HepG2 (cell line): ENCODE data around the gene BAZ2A. TPM values are rescaled to one million over a fixed set of nuclear protein-coding genes. Genes with fewer than 3 reads are reported as not detected.

ENCODE experiments used
- ARNT ChIP-seq: fragments of 450-650 bp; IDR thresholded peaks from 2 replicates; pipeline ENCODE4 v1.6.1; 2017
- FOXP4 ChIP-seq: sonication (generic); formaldehyde crosslinking; IDR thresholded peaks from 2 replicates; pipeline ENCODE4 v1.4.0; 2020; ENCODE audit warnings: missing genetic modification reagents
- KLF16 ChIP-seq, 2 experiments: sonication (generic) in 1 of 2; formaldehyde crosslinking in 1 of 2; IDR thresholded peaks; 2 replicates each; pipeline versions ENCODE4 v1.6.1 to v1.8.0; 2016 to 2023; ENCODE audit warnings: missing genetic modification reagents in 2 of 2, missing compliant biosample characterization in 1 of 2
- MBD4 ChIP-seq: IDR thresholded peaks from 2 replicates; pipeline ENCODE4 v1.6.1; 2012; ENCODE audit warnings: low read length, inconsistent platforms, borderline replicate concordance
- MED1 ChIP-seq: sonication (generic); formaldehyde crosslinking; IDR thresholded peaks from 2 replicates; pipeline ENCODE4 v1.4.0; 2020; ENCODE audit warnings: missing genetic modification reagents
- MEF2D ChIP-seq: sonication (generic); formaldehyde crosslinking; IDR thresholded peaks from 2 replicates; pipeline ENCODE4 v1.5.1; 2020; ENCODE audit warnings: mild to moderate bottlenecking, missing genetic modification reagents
- MLXIP ChIP-seq: sonication (generic); formaldehyde crosslinking; IDR thresholded peaks from 2 replicates; pipeline ENCODE4 v1.9.0; 2021; ENCODE audit warnings: missing genetic modification reagents, borderline replicate concordance
- NFKBIZ ChIP-seq: IDR thresholded peaks from 2 replicates; pipeline ENCODE4 v1.6.1; 2018; ENCODE audit warnings: missing genetic modification reagents, missing compliant biosample characterization
- PRDM10 ChIP-seq: sonication (generic); formaldehyde crosslinking; IDR thresholded peaks from 2 replicates; pipeline ENCODE4 v1.4.0; 2020; ENCODE audit warnings: low read depth, missing genetic modification reagents
- SP4 ChIP-seq: sonication (generic); formaldehyde crosslinking; IDR thresholded peaks from 2 replicates; pipeline ENCODE4 v1.8.1; 2023; ENCODE audit warnings: mild to moderate bottlenecking, missing genetic modification reagents
- TFDP2 ChIP-seq: sonication (generic); formaldehyde crosslinking; IDR thresholded peaks from 2 replicates; pipeline ENCODE4 v1.4.0; 2020; ENCODE audit warnings: missing genetic modification reagents
- TOPORS ChIP-seq: sonication (generic); formaldehyde crosslinking; IDR thresholded peaks from 2 replicates; pipeline ENCODE4 v1.8.0; 2023; ENCODE audit warnings: mild to moderate bottlenecking, missing genetic modification reagents
- ZFP82 ChIP-seq: sonication (generic); formaldehyde crosslinking; IDR thresholded peaks from 2 replicates; pipeline ENCODE4 v1.5.1; 2020; ENCODE audit warnings: mild to moderate bottlenecking, missing genetic modification reagents, borderline replicate concordance
- ZNF264 ChIP-seq: sonication (generic); formaldehyde crosslinking; IDR thresholded peaks from 2 replicates; pipeline ENCODE4 v1.4.0; 2020; ENCODE audit warnings: missing genetic modification reagents
- ZNF574 ChIP-seq: sonication (generic); formaldehyde crosslinking; IDR thresholded peaks from 2 replicates; pipeline ENCODE4 v1.4.0; 2020; ENCODE audit warnings: missing genetic modification reagents
- ZNF883 ChIP-seq: sonication (generic); formaldehyde crosslinking; IDR thresholded peaks from 2 replicates; pipeline ENCODE4 v1.5.1; 2020; ENCODE audit warnings: mild to moderate bottlenecking, missing genetic modification reagents; ENCODE audit errors: not compliant biosample characterization
- polyA plus RNA-seq, 8 experiments: library from polyadenylated mRNA; depleted of rRNA in 3 of 8; stranded (reverse) in 7 of 8; unstranded in 1 of 8; fragments of >200 nt; fragmentation: Illumina TruSeq in 4 of 8; extraction: Trizol in 4 of 8; gene quantifications; 2 replicates each; pipeline versions ENCODE4 v1.2.1 to v1.2.3, GENCODE V29; 2011 to 2016; ENCODE audit warnings: low read depth in 4 of 8, missing spikeins in 1 of 8, mixed read lengths in 1 of 8; ENCODE audit not compliant: insufficient read depth in 1 of 8
- total RNA-seq, 5 experiments: library from RNA; depleted of rRNA; stranded (reverse); fragments of >200 nt; fragmentation: Illumina TruSeq; extraction: Trizol; gene quantifications; 2 replicates each; pipeline ENCODE4 v1.2.3, GENCODE V29; 2016; ENCODE audit warnings: low read depth in 1 of 5

Gene BAZ2A
- total and polyA plus RNA-seq, 2 of the 13 experiments (the other 11 are each of a cell fraction or from before 2014, with no cell fraction given) = 21.8 to 73.5 TPM

- TF ChIP-seq MBD4 (no peak), MED1 (CRISPR knock-in tag) (0 out of 2 replicates have a peak, but pooled peaks have one; percentile 21), ARNT (no peak), ZNF264 (CRISPR knock-in tag) (no peak), MEF2D (CRISPR knock-in tag) (no peak), ZNF883 (CRISPR knock-in tag) (no peak), PRDM10 (CRISPR knock-in tag) (peak; percentile 32; the same call in 1 of the 2 replicates), TFDP2 (CRISPR knock-in tag) (no peak), ZNF574 (CRISPR knock-in tag) (peak; percentile 36; the same call in 1 of the 2 replicates), TOPORS (CRISPR knock-in tag) (no peak), ZFP82 (CRISPR knock-in tag) (0 out of 2 replicates have a peak, but pooled peaks have one; percentile 13), KLF16 (CRISPR knock-in tag; IDR thresholded peaks at IDR 0.05) (peak in 1 of 2 experiments; percentile 48; a peak in 1 of 4 replicates), SP4 (CRISPR knock-in tag) (no peak), NFKBIZ (CRISPR knock-in tag) (no peak), MLXIP (CRISPR knock-in tag) (no peak), FOXP4 (CRISPR knock-in tag) (0 out of 2 replicates have a peak, but pooled peaks have one; percentile 22)
Measured at GRCh38 chr12:56628671-56629458, 1.3 kb downstream of the BAZ2A start (continued).
